Nephron (organoid): ENCODE results near the gene CAMTA1.

Experiments
- H3K27ac Mint-ChIP-seq, 3 experiments: 2 replicates each; pipeline ENCODE4 v1.8.0; 2020; ENCODE audit warnings: mixed read lengths in 3 of 3, mild to moderate bottlenecking in 2 of 3, moderate library complexity in 1 of 3
- H3K27me3 Mint-ChIP-seq: 2 replicates; pipeline ENCODE4 v1.8.0; 2021; ENCODE audit warnings: low read depth, mild to moderate bottlenecking, moderate library complexity, mixed read lengths
- H3K36me3 Mint-ChIP-seq: 2 replicates; pipeline ENCODE4 v1.8.0; 2020; ENCODE audit warnings: low read depth, mixed read lengths
- H3K4me1 Mint-ChIP-seq: 2 replicates; pipeline ENCODE4 v1.8.0; 2020; ENCODE audit warnings: mixed read lengths
- H3K4me3 Mint-ChIP-seq, 3 experiments: 2 replicates each; pipeline ENCODE4 v1.8.0; 2020; ENCODE audit warnings: mild to moderate bottlenecking in 3 of 3, mixed read lengths in 3 of 3, moderate library complexity in 2 of 3
- H3K9me3 Mint-ChIP-seq: 2 replicates; pipeline ENCODE4 v1.8.0; 2020; ENCODE audit warnings: mixed read lengths
- TF ChIP-seq, protein P1 (sequence below), 3 experiments: fragments of 200-600 bp; sonication (generic); IDR thresholded peaks; one replicate each; pipeline ENCODE4 v1.5.0; 2021; ENCODE audit warnings: antibody characterized with exemption in 3 of 3; ENCODE audit not compliant: unreplicated experiment in 3 of 3

The CAMTA1 gene

DNA sequence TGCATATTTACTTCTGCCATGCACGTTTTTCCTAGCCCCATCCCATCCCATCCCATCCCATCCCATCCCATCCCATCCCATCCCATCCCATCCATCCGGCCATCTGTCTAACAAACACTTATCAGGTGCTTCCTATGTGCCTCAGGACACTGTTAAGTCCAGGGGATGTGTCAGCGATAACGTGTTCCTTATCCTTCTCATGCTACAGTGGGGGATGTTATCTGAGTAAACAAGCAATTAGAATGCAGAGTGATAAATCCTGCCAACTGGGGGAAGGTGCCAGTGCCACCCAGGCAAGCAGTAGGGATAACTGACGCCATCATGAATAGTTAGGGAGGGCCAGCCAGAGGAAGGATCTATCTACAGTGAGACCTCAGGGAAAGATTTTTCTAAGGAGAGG is 304.2 kb downstream of the CAMTA1 start:
- Mint-ChIP-seq H3K4me3 (no peak overlapping the region), H3K9me3 (no peaks in the 10 kb centered on the region), H3K36me3 (no peaks in the 10 kb centered on the region), H3K27me3 (peaks cover 12% of the 10 kb centered on the region), H3K27ac (no peak overlapping the region), H3K4me1 (no peaks in the 10 kb centered on the region)
- TF ChIP-seq, protein P1, sequence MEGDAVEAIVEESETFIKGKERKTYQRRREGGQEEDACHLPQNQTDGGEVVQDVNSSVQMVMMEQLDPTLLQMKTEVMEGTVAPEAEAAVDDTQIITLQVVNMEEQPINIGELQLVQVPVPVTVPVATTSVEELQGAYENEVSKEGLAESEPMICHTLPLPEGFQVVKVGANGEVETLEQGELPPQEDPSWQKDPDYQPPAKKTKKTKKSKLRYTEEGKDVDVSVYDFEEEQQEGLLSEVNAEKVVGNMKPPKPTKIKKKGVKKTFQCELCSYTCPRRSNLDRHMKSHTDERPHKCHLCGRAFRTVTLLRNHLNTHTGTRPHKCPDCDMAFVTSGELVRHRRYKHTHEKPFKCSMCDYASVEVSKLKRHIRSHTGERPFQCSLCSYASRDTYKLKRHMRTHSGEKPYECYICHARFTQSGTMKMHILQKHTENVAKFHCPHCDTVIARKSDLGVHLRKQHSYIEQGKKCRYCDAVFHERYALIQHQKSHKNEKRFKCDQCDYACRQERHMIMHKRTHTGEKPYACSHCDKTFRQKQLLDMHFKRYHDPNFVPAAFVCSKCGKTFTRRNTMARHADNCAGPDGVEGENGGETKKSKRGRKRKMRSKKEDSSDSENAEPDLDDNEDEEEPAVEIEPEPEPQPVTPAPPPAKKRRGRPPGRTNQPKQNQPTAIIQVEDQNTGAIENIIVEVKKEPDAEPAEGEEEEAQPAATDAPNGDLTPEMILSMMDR (IDR thresholded peaks at IDR 0.05; ENCODE audit: unreplicated experiment in 3 of 3): no peak

DNA sequence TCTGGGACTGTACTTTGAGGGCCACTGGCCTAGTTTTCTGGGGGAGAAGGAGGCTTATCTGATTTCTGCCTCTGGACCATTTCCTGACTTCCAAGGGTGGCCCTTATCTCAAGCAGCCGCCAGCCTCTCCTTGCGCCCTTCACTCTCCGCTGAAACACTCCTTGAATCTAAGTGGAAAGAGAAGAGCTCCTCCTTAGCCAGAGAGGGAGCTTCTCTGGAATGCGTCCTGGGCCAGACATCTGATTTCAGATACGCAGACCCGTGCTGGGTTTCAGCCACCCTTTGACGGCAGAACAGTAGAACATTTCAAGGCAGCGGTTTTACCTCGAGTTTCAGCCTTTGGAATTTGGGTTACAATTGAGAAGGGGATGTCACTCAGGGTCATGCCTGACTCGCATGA is 308.0 kb downstream of the CAMTA1 start:
- no peak overlapping the region for H3K27ac Mint-ChIP-seq
- H3K36me3 Mint-ChIP-seq: no peaks in the 10 kb centered on the region
- no peak overlapping the region for H3K4me3 Mint-ChIP-seq
- no peaks in the 10 kb centered on the region for H3K4me1 Mint-ChIP-seq
- H3K27me3 Mint-ChIP-seq: peaks cover 33% of the 10 kb centered on the region
- H3K9me3 Mint-ChIP-seq: no peaks in the 10 kb centered on the region
- TF ChIP-seq, protein P1 (IDR thresholded peaks at IDR 0.05; ENCODE audit: unreplicated experiment in 3 of 3): no peak

DNA sequence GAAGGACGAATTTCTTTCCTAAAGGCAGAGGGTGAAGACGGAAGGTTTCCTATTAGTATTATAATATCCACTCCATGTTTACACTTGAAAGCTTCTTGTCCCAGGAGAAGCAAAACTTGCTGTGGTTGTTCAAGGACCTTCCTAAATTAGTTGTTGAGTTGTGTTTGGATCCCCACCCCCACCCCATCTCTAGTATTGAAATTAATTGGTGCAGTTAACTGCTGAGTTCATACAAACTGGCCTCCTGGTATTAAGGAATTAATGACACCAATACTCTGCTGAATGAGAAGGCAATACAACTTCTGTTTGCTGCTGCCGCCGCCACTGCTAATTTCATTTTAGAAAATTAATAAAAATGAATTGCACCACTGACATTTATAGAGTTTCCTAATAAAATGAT is 308.8 kb downstream of the CAMTA1 start:
- TF ChIP-seq, protein P1 (IDR thresholded peaks at IDR 0.05; ENCODE audit: unreplicated experiment in 3 of 3): no peak
- no peak overlapping the region for H3K4me3 Mint-ChIP-seq

DNA sequence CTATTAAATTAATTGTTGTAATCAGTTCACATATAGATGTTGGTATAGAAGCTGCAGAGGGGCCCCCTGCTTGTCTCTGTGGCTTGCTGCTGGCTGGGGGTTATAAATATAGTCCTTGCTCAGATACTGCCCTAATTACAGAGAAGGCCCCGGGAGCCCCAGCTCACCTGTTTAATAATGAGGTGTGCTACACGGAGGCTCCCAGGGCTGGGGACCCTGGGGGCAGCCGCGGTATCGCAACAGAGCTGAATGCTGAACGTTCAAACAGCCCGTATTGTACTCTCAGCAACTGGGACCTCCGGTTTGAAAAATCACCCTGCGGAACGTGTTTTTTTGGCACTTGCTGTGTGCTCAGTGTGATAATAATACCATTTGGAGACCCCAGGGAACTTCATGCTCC is 309.3 kb downstream of the CAMTA1 start:
- H3K27ac Mint-ChIP-seq: no peak overlapping the region

More for the DNA sequence above, 308.8 kb downstream of the CAMTA1 start:
- Mint-ChIP-seq H3K4me1 (no peaks in the 10 kb centered on the region), H3K27ac (no peak overlapping the region), H3K9me3 (no peaks in the 10 kb centered on the region), H3K27me3 (peaks cover 36% of the 10 kb centered on the region), H3K36me3 (no peaks in the 10 kb centered on the region)

DNA sequence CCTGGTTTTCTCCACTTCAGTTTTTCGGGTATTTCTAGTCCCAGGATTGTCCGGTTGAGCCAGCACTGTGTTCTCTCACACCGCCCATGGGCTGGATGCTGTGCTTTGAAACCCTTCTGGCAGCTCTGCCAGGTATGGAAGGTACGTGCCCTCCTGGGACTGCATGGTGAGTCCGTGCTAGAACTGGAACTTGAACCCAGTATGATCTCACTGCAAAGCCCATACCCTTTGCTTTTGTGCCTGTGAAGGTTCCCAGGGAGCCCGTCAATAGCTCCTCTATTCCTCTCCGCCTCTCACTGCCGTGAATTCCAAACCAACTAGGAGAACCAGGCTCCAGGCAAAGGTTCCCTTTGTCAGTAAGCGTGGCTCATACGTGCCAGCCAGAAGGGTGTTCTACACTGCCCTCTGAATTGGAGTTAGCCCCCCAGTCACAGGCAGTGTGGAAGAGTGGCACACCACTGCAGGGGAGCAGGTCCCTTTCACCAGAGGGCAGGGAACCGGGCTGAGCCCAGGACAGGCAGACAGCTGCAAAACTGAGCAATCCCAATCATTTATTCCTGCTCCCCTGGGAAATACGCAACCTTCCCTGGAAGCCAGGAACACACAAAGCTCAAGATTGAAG is 310.2 kb downstream of the CAMTA1 start:
- H3K4me3 Mint-ChIP-seq: no peak overlapping the region
- peaks cover 6% of the 10 kb centered on the region for H3K4me1 Mint-ChIP-seq
- TF ChIP-seq, protein P1 (IDR thresholded peaks at IDR 0.05; ENCODE audit: unreplicated experiment in 3 of 3): no peak
- H3K27ac Mint-ChIP-seq: no peak overlapping the region
- H3K9me3 Mint-ChIP-seq: no peaks in the 10 kb centered on the region
- no peaks in the 10 kb centered on the region for H3K36me3 Mint-ChIP-seq
- peaks cover 42% of the 10 kb centered on the region for H3K27me3 Mint-ChIP-seq

More for the DNA sequence above, 309.3 kb downstream of the CAMTA1 start:
- H3K27me3 Mint-ChIP-seq: peaks cover 36% of the 10 kb centered on the region
- H3K4me3 Mint-ChIP-seq: no peak overlapping the region
- H3K9me3 Mint-ChIP-seq: no peaks in the 10 kb centered on the region
- TF ChIP-seq, protein P1 (IDR thresholded peaks at IDR 0.05; ENCODE audit: unreplicated experiment in 3 of 3): no peak
- H3K4me1 Mint-ChIP-seq: no peaks in the 10 kb centered on the region
- H3K36me3 Mint-ChIP-seq: no peaks in the 10 kb centered on the region

DNA sequence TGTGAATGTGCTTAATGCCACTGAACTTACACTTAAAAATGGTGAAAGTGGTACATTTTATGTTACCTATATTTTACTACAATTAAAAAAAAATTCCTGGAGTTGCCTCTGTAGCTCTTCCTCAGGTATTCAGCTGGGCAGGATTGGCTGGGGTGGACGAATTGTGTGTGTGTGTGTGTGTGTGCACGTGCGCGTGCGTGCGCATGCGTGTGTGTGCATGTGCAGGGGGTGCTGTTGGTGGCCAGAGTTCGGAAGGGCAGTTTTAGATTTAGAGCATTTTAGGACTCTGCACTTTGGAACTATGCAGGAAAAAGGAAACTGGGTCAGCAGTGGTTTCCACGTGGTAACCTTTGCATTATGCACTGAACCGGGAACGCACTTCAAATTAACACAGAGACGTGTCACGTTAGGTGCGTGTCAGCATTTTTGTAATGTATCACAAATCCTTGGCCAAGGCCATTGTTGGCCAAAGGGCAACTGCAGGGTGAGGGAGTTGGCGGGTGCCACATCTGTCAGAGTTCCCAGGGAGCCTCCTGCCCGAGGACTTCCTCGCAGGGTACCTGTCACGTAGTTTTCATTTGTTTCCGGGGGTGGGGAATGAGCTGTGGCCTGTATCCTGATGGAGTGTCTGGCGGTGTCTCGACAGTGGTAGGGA is 312.8 kb downstream of the CAMTA1 start:
- H3K27me3 Mint-ChIP-seq: peaks cover 40% of the 10 kb centered on the region
- no peaks in the 10 kb centered on the region for H3K36me3 Mint-ChIP-seq
- TF ChIP-seq, protein P1 (IDR thresholded peaks at IDR 0.05; ENCODE audit: unreplicated experiment in 3 of 3): no peak
- H3K4me1 Mint-ChIP-seq: peaks cover 7% of the 10 kb centered on the region
- no peaks in the 10 kb centered on the region for H3K9me3 Mint-ChIP-seq
- H3K4me3 Mint-ChIP-seq: no peak overlapping the region
- no peak overlapping the region for H3K27ac Mint-ChIP-seq
